HG03159 (cell line): ENCODE results near the gene ATF6B.
"Not testable (repeated sequence)": the region's sequence is repeated elsewhere in the genome, so short reads cannot be mapped to it uniquely, and the experiment has no call there.

Source experiments
- ATAC-seq: cut with Tn5 transposase; IDR thresholded peaks from one replicate; pipeline ENCODE4 v1.9.1; 2021; ENCODE audit warnings: mild to moderate bottlenecking, moderate library complexity; ENCODE audit not compliant: unreplicated experiment

ATF6B gene

DNA sequence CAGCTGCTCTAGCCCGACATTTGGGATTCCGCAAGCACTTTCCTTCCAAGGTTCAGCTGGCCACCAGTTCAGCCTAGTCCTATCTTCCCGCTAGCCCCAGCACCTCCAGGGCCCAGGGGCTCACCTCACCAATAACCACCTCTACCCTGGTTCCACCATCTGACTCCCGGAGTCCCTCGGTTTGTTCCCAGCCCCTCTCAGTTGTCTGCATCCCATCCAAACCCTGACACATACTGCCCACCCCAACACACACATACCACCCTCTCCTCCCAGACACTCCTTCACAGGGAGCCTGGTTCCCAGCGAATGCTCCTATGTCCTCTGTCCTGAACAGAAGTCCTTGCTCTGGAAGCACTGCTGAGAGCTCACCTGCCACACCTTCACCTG is 19.3 kb downstream of the ATF6B start:
- no peak for ATAC-seq

DNA sequence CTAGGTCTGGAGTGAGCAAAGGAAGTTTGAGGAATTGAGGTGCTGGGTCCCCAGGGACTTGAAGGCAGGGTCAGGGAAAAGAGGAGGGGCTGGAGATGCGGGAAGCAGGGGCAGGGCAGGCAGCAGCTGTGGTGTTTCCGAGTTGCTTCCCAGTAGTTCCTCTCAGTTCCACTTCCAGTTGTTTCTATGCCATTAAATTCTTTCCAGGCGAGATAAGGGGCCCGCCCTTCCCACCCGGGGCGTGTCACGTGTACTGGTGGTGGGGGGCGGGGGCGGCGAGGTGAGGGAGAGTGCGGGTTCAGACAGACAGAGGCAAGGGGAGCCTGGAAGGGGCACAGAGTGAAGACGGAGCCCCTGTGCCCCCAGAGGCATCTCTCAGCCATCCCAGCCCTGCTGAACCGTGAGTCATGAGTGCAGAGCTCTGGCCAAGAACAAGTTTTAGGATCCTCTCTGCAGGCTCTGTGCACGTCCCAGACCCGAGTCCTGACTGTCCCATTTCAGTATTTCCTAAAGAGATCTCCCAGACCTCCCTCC is 19.9 kb downstream of the ATF6B start:
- no peak for ATAC-seq

DNA sequence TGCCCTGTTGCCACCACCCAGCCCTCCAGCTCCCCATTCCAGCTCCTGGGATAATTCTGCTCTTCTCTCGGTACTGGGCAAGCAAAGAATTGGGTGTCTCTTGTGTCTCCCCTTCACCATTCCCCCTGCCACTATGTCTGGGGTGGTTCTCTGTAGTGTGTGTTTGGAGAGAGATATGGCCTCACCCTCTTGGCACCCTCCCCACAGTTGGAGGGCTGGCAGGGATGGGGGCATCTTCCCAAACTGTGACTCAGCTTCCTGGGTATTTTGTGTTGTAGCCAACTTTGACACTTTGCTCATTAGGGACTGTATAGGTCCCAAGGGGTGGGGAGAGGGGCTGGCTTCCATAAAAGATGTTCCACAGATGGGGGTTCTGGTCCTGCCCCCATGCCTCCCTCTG is 20.6 kb downstream of the ATF6B start:
- ATAC-seq: no peak

DNA sequence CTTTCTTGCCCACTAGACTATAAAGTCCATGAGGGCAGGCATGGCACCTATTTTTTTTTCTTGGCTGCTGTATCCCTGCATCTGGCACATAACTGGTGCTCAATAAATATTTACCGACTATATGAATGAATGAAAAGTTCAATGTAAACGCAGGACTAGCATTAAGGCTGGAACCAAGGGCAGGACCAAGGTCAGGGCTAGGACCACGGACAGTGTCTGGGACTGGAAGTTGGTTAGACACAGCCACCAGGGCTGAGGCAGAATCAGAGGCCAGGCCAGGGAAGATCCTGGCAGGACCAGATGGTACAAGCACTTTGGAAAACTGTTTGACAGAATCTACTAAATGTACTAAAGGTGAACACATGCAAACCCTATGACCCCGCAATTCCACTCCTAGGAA is 22.6 kb downstream of the ATF6B start:
- ATAC-seq: no peak

DNA sequence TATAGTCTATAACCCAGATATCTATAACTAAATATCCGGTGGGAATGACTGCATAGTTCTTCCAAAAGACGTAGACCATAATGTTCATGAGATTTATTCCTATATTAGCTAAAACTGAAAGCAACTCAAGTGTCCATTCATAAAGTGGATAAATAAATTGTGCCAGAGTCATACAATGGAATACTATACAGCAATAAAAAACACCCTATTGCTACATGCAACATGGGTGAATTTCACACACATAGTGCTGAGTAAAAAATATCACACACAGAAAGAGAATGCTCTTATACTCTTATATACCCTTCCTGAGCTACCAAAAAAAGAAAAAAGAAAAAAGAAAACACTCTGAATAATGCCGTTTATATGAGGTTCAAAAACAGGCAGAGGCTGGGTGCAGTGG is 25.8 kb downstream of the ATF6B start:
- ATAC-seq: no peak

DNA sequence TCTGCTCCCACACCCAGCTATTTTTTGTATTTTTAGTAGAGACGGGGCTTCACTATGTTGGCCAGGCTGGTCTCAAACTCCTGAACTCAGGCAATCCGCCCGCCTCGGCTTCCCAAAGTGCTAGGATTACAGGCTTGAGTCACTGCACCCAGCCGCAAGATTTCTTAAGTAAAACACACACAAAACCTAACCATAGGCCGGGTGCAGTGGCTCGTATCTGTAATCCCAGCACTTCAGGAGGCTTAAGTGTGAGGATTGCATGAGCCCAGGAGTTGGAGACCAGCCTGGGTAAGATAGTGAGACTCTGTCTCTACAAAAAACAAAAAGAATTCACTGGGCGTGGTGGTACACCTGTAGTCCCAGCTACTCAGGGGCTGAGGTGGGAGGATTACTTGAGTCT is 27.8 kb downstream of the ATF6B start:
- ATAC-seq: not testable (repeated sequence)

DNA sequence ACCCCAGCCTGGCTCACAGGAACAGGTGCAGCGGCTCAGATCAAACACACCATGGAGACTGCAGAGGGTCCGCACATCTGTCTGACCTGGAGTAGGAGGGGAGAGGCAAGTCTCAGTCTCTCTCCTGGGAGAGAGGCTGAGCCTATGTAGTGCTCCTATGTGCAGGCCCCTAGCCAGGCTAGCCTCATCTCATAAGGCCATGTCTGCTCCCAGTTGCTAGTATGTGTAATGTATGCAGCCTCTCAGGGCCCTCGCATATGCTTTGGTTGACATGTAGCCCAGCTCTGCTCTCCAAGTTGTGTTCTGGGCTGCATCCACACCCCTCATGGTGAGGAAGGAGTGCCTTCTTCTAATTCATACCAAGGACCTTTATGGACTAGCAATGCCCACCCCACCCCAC is 30.7 kb downstream of the ATF6B start:
- ATAC-seq: no peak

DNA sequence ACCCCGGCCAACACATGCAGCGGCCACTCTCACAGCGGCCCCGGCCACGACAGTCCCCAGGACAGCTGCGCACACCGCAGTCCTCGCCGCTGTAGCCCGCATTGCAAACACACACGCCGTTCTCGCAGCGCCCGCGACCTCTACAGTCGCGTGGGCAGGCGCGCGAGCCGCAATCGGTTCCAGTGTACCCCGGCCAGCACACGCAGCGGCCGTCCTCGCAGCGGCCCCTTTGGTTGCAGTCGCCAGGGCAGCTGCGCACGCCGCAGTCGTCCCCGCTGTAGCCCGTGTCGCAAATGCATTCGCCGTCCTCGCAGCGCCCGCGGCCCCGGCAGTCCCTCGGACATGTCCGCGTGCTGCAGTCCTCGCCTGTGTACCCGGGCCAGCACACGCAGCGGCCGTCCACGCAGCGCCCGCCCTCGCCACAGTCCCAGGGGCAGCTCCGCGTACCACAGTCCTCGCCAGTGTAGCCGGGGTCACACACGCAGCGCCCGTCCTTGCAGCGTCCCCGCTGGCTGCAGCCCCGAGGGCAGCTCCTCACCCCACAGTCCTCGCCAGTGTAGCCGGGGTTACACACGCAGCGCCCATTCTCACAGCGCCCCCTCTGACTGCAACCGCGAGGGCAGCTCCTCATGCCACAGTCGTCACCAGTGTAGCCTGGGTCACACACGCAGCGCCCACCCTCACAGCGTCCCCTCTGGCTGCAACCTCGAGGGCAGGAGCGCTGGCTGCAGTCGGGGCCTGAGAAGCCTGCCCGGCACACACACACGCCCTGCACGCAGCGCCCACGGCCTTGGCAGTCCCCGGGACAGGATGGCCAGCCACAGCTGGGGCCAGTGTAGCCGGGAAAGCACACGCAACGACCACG is 31.4 kb downstream of the ATF6B start:
- no peak for ATAC-seq

DNA sequence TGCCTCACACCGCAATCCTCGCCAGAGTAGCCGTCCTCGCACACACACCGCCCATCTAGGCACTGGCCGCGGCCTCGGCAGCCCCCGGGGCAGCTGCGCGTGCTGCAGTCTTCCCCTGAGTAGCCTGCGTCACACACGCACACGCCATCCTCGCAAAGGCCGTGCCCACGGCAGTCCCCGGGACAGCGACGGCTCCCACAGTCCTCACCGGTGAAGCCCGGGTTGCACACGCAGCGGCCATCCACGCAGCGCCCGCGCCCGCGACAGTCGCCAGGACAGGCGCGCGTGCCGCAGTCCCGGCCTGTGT is 32.0 kb downstream of the ATF6B start:
- ATAC-seq: no peak

DNA sequence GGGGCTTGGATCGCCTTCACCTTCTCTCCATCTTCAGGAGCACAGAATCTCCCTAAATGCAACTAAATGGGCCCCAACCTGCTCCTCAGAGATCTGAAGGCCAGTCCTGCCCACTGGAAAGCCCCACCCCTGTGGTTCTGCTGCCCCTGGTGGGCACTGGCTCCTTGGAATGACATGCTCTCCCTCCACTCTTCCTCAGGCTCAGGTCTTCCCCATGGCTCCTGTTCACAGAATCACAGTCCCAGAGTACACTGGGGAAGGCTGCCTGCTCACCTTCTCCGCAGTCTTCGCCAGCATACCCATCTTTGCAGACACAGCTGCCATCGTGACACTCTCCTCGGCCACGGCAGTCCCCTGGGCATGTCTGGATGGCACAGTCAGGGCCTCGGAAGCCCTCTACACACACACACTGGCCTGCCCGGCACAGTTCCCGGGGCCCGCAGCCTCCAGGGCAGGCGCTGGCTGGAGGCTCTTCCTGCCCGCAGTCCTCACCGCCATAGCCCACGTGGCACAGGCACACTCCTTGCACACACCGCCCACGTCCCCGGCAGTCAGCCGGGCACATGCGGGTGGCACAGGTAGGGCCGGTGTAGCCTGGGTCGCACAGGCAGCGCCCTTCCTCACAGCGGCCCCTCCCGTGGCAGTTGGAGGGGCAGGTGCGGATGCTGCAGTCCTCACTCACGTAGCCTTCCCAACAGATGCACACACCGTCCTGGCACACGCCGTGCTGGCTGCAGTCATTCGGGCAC is 32.5 kb downstream of the ATF6B start:
- ATAC-seq: no peak

DNA sequence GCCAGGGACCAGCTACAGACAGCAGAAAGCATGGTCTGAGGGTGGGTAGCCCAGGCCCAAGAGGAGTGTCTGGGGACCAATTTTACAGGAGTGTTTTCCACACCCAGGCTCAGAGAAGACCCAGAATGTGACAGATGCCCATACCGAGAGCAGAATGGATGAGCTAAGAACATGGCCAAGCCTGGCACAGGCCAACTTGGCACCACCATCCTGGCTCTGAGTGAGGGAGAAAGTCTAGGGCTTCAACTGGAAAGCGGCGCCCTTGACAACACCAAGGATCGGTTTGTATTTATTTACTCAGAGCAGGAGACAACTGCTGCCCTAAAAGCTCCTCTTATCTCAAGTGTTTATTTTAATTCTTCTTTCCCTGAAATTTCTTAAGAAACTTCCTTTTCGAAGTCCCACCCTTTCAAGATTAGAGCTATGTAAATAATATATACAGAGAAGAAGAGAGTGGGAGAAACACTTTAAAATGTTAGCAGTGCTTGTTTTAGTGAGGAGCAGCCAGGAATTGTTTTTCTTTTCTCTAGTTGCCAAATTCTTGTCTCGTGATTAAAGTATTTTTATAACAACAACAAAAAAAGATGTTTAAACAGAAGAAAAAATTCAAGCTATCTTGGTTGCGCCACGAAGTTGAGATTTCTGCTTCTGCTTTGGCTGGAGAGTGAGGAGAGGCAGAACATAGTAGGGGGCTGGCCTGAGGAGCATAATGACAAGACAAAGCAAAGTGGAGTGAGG is 35.1 kb downstream of the ATF6B start:
- no peak for ATAC-seq

DNA sequence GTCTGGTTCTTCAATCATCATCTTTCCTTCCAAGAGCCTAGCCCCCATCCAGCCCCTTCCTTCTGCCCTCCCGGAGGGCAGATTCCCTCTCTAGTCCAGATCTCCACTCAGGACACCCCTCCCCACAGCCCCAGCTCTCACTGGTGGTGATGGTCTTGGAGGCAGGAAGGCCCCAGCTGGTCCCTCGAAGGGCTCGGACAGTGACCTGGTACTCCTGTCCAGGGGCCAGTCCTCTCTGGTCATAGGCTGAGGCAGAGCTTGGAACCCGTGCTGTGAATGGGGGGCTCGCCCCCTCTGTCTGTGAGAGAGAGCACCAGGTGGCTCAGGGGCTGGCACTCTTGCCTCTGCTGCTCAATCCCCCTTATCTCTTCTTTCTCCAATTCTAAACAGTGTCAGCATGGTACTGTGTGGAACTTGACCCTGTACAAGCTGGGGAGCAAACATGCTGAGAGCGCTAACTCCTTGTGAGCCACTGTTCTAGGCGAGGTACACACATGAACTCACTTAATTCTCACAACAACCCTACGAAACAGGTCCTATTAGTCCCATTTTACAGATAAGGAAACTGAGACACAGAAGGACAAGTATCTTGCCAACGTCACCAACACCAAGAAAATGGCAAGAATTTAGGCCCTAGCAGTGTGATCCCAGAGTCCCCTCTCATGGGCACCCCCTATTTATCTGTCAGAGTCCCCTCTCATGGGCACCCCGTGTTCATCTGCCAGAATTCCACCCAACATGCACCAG is 38.8 kb downstream of the ATF6B start:
- ATAC-seq: no peak

DNA sequence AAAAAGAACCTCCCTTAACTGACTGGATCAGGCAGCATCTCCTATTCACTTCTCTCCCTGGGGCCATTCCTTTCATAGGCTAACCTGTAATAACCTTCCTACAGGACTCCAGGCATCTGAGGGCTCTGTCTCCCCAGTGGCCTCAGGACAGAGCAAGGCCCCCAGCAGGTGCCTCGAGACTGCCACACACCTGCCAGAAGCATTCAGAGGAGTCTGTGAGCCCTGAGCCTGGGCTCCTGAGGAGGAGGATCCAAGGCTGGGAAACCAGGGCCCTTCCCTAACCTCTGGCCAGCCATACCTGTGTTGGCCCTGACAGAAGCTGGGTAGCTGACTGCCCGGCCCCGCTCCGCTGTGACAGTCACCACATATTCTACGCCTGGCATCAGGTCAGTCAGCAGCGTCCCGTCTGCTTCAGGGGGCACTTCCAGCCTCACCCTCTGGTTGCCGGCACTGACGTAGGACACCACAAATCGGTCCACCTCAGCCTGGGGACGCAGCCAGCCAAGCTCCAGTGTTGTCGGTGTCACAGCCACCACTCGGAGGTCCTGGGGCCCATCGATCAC is 39.5 kb downstream of the ATF6B start:
- ATAC-seq: no peak

DNA sequence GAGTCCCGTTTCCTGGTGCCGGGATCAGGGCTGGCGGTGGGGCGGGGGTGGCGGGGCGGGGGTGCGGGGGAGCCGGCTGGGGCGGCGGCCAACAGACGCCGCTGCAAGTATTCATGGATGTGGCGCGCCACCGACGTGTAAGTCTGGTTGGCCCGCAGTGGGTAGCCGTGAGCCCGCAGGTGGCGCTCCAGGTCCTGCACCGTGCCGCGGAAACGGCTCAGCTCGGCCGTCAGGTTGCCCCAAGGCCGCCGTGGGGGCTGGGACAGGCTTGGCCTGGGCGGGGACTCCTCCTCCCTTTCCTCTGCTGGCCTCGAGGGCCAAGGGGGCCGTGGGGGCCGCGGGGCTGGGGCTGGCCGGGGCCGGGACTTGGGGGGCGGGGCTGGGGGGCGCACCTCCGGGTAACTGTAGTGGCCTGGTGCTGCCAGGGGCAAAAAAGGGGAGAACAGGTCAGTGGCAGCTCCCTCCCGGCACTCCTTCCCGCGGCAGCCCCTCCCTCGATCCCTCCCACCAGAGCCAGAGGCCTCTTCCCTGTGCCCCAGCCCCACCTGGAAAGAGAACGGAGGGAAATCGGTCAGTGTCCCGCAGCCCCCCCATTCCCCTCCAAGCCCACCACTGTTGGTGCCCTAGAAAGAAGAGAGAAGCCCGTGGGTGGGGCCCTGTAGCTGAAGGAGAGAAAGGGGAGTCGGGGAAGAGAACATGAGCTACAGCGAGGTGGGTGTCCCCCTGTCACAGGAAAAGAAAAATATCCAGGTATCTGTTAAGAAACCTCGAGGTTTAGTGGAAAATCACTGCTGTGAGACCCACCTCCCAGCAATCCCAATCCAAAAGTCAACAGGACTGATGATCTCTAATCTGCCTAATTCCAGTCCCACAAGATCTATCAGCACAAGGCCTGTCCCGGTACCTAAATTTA is 40.2 kb downstream of the ATF6B start:
- no peak for ATAC-seq

DNA sequence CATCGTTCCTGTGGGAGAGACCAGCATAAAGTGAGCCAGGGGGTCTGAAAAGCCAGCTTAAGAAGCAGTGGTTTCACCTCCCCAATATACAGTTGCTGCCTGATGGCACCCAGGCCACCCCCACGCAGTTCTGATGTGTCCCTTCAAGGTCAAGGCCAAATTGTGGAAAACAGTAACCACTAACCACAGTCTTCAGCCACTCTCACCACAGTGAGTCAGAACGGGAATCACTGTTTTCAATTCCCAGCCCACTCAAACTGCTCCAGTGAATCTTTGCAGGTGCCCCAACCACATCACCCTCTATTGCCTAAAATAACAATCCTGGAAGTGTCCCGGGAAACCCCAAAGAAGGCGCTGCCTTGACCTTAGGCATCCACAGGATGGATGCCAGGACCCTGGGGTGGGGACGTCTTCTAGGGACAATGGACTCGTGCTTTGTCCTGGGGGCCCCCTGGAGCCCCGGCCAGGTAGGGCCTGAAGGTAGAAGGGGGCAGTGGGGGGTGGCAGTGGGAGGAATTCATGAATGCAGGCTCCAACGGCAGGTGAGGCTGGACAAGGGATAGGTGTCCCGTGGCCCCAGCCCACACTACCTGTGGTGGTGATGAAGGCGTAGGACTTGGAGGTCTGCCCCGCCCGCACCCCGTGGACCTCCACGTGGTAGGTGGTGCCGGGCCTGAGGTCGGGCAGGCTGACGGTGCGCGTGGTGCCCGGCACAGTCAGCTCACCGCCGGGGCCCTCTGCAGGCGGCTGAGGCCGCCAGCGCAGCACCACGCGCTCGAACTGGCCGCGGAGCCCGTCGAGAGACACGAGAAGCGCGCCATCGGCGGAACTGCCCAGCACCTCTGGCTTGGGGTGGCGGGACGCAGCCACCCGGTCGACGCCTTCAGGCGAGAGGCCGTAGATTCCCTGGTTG is 41.1 kb downstream of the ATF6B start:
- ATAC-seq: no peak

DNA sequence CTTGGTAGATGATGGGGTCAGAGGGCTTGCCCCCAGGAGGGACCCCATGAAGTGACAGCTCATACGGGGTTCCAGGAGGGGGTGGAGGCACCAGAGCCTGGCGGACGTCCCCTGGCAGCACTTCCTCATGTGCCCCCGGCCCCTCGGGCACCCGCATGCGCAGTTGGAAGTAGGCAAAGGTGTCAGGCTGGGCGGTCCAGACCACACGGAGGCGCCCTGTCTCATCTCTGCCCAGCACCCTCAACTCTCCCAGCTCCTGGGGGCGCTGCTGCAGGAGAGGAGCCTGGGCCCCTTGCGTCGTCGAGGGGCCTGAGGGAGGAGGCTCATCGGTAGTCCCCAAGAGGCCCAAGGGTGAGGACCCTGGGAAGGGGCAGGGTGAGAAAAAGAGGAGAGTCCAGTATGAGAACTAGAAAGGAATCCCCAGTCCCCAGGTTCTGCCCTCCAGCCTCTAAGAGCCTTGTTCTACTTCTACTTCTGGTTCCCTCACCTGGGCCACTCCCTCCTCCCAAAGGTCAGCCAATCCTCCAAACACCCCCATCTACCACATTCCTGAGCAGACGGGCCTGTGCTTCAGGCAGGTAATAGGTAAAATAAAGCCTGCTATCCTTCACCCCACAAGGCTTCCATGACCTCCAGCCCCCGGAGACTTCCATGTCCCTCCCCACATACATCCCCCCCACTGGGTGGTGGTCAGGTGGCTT is 42.1 kb downstream of the ATF6B start:
- no peak for ATAC-seq

DNA sequence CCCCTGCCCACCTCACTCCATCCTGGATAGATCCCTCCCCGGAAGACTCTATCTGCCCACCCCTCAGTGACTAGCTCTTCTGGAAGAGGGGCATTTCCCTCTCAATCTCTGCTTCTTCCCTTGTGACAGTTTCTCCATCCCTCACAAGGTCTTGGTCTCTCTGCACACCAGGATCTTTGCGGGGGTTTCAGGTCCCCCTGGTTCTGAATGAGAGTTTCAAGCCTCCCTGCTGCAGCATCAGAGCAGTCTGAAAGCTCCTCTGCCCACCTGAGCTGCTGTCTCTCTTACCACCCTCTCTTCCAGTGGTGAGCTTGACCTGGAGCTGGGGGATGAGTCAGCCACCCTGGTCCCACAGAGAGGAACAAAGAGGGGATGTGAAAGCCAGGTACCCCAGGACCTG is 43.3 kb downstream of the ATF6B start:
- no peak for ATAC-seq
